GM23338 (cell line): ENCODE measurements around the gene RGS3. TPM values are rescaled to one million over a fixed set of nuclear protein-coding genes. Genes with fewer than 3 reads are reported as not detected.

Experiments used
- ATAC-seq: fragments of 200-7000 bp; cut with Tn5 transposase; 3 replicates; pipeline ENCODE4 v1.9.1; 2020
- DNase-seq: peaks from one replicate; pipeline ENCODE4 v3.0.0-alpha.2; 2015; ENCODE audit warnings: low spot score
- H2AFZ ChIP-seq: fragments of 200-600 bp; sonication (generic); 2 replicates; pipeline ENCODE4 v1.8.0; 2016; ENCODE audit warnings: antibody characterized with exemption, mild to moderate bottlenecking, moderate library complexity
- H3F3A ChIP-seq: fragments of 200-600 bp; sonication (generic); replicated peaks from 2 replicates; pipeline ENCODE4 v1.8.0; 2017; ENCODE audit warnings: antibody characterized with exemption, mixed run types, low read depth
- H3K27ac ChIP-seq: fragments of 200-600 bp; sonication (generic); 2 replicates; pipeline ENCODE4 v1.6.1; 2016; ENCODE audit warnings: low read depth
- H3K27me3 ChIP-seq: fragments of 200-600 bp; sonication (generic); 2 replicates; pipeline ENCODE4 v1.8.0; 2016; ENCODE audit warnings: mild to moderate bottlenecking, mixed run types, moderate library complexity; ENCODE audit not compliant: insufficient read depth
- H3K36me3 ChIP-seq: fragments of 200-600 bp; sonication (generic); 2 replicates; pipeline ENCODE4 v1.8.0; 2016; ENCODE audit warnings: mild to moderate bottlenecking; ENCODE audit not compliant: insufficient read depth
- H3K4me1 ChIP-seq: fragments of 200-600 bp; sonication (generic); 2 replicates; pipeline ENCODE4 v1.8.0; 2016; ENCODE audit warnings: mild to moderate bottlenecking, moderate library complexity; ENCODE audit not compliant: insufficient read depth
- H3K4me2 ChIP-seq: fragments of 200-600 bp; sonication (generic); 2 replicates; pipeline ENCODE4 v1.7.1; 2017; ENCODE audit warnings: mixed run types
- H3K4me3 ChIP-seq: fragments of 200-600 bp; sonication (generic); 2 replicates; pipeline ENCODE4 v1.6.1; 2016; ENCODE audit warnings: mixed run types
- H3K79me2 ChIP-seq: fragments of 200-600 bp; sonication (generic); replicated peaks from 2 replicates; pipeline ENCODE4 v1.8.0; 2017; ENCODE audit warnings: mild to moderate bottlenecking; ENCODE audit not compliant: insufficient read depth
- H3K9me2 ChIP-seq: fragments of 200-600 bp; sonication (generic); 2 replicates; pipeline ENCODE4 v1.8.0; 2017; ENCODE audit not compliant: insufficient read depth
- H4K20me1 ChIP-seq: fragments of 200-600 bp; sonication (generic); replicated peaks from 2 replicates; pipeline ENCODE4 v1.8.0; 2017; ENCODE audit warnings: mild to moderate bottlenecking; ENCODE audit not compliant: insufficient read depth
- H3K27ac Mint-ChIP-seq: 2 replicates; pipeline ENCODE4 v1.8.0; 2020; ENCODE audit warnings: inconsistent platforms, mild to moderate bottlenecking, moderate library complexity, mixed read lengths
- H3K27me3 Mint-ChIP-seq: 3 replicates; pipeline ENCODE4 v1.8.0; 2022; ENCODE audit warnings: low read depth, mild to moderate bottlenecking, moderate library complexity, mixed read lengths, inconsistent platforms; ENCODE audit not compliant: insufficient read depth, poor library complexity
- H3K36me3 Mint-ChIP-seq: 3 replicates; pipeline ENCODE4 v1.8.0; 2021; ENCODE audit warnings: low read depth, mild to moderate bottlenecking, inconsistent platforms, moderate library complexity, mixed read lengths
- H3K4me1 Mint-ChIP-seq: 3 replicates; pipeline ENCODE4 v1.8.0; 2020; ENCODE audit warnings: mild to moderate bottlenecking, inconsistent platforms, mixed read lengths
- H3K4me3 Mint-ChIP-seq: 3 replicates; pipeline ENCODE4 v1.8.0; 2021; ENCODE audit warnings: moderate library complexity, mild to moderate bottlenecking, inconsistent platforms, mixed read lengths
- H3K9me3 Mint-ChIP-seq: 3 replicates; pipeline ENCODE4 v1.8.0; 2020; ENCODE audit warnings: moderate library complexity, mild to moderate bottlenecking, inconsistent platforms, mixed read lengths
- CREB1 ChIP-seq: fragments of 250-450 bp; sonication (Bioruptor Pico); IDR thresholded peaks from 2 replicates; pipeline ENCODE4 v1.5.0; 2020; ENCODE audit warnings: low read depth, mild to moderate bottlenecking, moderate library complexity
- EZH2 ChIP-seq: fragments of 200-600 bp; sonication (generic); IDR thresholded peaks from one replicate; pipeline ENCODE4 v1.8.0; 2017; ENCODE audit warnings: antibody characterized with exemption, mild to moderate bottlenecking, low read depth; ENCODE audit not compliant: unreplicated experiment
- EZH2phosphoT487 ChIP-seq: fragments of 200-600 bp; sonication (generic); IDR thresholded peaks from one replicate; pipeline ENCODE4 v1.8.1; 2018; ENCODE audit warnings: antibody characterized with exemption; ENCODE audit not compliant: unreplicated experiment
- JUNB ChIP-seq: IDR thresholded peaks from one replicate; pipeline ENCODE4 v1.6.1; 2016; ENCODE audit warnings: antibody characterized with exemption; ENCODE audit not compliant: unreplicated experiment
- NANOG ChIP-seq: IDR thresholded peaks from 2 replicates; pipeline ENCODE4 v1.6.1; 2016; ENCODE audit warnings: antibody characterized with exemption, borderline replicate concordance
- POLR2AphosphoS5 ChIP-seq: IDR thresholded peaks from 2 replicates; pipeline ENCODE4 v1.6.1; 2016; ENCODE audit warnings: antibody characterized with exemption, low read depth
- STAT1 ChIP-seq: IDR thresholded peaks from one replicate; pipeline ENCODE4 v1.6.1; 2016; ENCODE audit warnings: antibody characterized with exemption; ENCODE audit not compliant: unreplicated experiment
- ZNF114 ChIP-seq: fragments of 250-450 bp; sonication (Bioruptor Pico); IDR thresholded peaks from 2 replicates; pipeline ENCODE4 v1.5.0; 2020; ENCODE audit warnings: mild to moderate bottlenecking, moderate library complexity
- polyA plus RNA-seq: library from polyadenylated mRNA; unstranded; fragments of >200 nt; fragmentation: Nextera tagmentation; extraction: Ambion mirVana; gene quantifications from 2 replicates; pipeline ENCODE4 v1.2.1, GENCODE V29; 2016
- total RNA-seq: library from RNA; depleted of rRNA; stranded (reverse); fragments of >200 nt; shearing (Covaris generic); gene quantifications from 2 replicates; pipeline ENCODE4 v1.2.3, GENCODE V29; 2014
- TF ChIP-seq, protein P1 (sequence below): fragments of 250-450 bp; sonication (Bioruptor Pico); IDR thresholded peaks from 2 replicates; pipeline ENCODE4 v1.5.0; 2020; ENCODE audit warnings: mild to moderate bottlenecking, moderate library complexity
- TF ChIP-seq, protein P2 (sequence below), 2 experiments: fragments of 200-600 bp in 1 of 2; sonication (generic) in 1 of 2; conservative IDR thresholded peaks; 2 replicates each; pipeline versions ENCODE4 v1.5.1 to v1.6.1; 2016 to 2017; ENCODE audit warnings: antibody characterized with exemption in 2 of 2, low read depth in 2 of 2, mild to moderate bottlenecking in 2 of 2, moderate library complexity in 1 of 2

RGS3 gene
- total and polyA plus RNA-seq, 2 experiments from 2014 or later, result 14.2 to 24.3 TPM

- TF ChIP-seq NANOG (no peak), JUNB (no peak), EZH2 (no peak), CREB1 (no peak), POLR2AphosphoS5 (no peak), EZH2phosphoT487 (no peak), STAT1 (no peak), ZNF114 (CRISPR knock-in tag) (no peak)
- TF ChIP-seq, protein P1, sequence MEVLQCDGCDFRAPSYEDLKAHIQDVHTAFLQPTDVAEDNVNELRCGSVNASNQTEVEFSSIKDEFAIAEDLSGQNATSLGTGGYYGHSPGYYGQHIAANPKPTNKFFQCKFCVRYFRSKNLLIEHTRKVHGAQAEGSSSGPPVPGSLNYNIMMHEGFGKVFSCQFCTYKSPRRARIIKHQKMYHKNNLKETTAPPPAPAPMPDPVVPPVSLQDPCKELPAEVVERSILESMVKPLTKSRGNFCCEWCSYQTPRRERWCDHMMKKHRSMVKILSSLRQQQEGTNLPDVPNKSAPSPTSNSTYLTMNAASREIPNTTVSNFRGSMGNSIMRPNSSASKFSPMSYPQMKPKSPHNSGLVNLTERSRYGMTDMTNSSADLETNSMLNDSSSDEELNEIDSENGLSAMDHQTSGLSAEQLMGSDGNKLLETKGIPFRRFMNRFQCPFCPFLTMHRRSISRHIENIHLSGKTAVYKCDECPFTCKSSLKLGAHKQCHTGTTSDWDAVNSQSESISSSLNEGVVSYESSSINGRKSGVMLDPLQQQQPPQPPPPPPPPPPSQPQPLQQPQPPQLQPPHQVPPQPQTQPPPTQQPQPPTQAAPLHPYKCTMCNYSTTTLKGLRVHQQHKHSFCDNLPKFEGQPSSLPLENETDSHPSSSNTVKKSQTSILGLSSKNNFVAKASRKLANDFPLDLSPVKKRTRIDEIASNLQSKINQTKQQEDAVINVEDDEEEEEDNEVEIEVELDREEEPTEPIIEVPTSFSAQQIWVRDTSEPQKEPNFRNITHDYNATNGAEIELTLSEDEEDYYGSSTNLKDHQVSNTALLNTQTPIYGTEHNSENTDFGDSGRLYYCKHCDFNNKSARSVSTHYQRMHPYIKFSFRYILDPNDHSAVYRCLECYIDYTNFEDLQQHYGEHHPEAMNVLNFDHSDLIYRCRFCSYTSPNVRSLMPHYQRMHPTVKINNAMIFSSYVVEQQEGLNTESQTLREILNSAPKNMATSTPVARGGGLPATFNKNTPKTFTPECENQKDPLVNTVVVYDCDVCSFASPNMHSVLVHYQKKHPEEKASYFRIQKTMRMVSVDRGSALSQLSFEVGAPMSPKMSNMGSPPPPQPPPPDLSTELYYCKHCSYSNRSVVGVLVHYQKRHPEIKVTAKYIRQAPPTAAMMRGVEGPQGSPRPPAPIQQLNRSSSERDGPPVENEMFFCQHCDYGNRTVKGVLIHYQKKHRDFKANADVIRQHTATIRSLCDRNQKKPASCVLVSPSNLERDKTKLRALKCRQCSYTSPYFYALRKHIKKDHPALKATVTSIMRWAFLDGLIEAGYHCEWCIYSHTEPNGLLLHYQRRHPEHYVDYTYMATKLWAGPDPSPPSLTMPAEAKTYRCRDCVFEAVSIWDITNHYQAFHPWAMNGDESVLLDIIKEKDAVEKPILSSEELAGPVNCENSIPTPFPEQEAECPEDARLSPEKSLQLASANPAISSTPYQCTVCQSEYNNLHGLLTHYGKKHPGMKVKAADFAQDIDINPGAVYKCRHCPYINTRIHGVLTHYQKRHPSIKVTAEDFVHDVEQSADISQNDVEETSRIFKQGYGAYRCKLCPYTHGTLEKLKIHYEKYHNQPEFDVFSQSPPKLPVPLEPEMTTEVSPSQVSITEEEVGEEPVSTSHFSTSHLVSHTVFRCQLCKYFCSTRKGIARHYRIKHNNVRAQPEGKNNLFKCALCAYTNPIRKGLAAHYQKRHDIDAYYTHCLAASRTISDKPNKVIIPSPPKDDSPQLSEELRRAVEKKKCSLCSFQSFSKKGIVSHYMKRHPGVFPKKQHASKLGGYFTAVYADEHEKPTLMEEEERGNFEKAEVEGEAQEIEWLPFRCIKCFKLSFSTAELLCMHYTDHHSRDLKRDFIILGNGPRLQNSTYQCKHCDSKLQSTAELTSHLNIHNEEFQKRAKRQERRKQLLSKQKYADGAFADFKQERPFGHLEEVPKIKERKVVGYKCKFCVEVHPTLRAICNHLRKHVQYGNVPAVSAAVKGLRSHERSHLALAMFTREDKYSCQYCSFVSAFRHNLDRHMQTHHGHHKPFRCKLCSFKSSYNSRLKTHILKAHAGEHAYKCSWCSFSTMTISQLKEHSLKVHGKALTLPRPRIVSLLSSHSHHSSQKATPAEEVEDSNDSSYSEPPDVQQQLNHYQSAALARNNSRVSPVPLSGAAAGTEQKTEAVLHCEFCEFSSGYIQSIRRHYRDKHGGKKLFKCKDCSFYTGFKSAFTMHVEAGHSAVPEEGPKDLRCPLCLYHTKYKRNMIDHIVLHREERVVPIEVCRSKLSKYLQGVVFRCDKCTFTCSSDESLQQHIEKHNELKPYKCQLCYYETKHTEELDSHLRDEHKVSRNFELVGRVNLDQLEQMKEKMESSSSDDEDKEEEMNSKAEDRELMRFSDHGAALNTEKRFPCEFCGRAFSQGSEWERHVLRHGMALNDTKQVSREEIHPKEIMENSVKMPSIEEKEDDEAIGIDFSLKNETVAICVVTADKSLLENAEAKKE, result no peak
- TF ChIP-seq, protein P2, sequence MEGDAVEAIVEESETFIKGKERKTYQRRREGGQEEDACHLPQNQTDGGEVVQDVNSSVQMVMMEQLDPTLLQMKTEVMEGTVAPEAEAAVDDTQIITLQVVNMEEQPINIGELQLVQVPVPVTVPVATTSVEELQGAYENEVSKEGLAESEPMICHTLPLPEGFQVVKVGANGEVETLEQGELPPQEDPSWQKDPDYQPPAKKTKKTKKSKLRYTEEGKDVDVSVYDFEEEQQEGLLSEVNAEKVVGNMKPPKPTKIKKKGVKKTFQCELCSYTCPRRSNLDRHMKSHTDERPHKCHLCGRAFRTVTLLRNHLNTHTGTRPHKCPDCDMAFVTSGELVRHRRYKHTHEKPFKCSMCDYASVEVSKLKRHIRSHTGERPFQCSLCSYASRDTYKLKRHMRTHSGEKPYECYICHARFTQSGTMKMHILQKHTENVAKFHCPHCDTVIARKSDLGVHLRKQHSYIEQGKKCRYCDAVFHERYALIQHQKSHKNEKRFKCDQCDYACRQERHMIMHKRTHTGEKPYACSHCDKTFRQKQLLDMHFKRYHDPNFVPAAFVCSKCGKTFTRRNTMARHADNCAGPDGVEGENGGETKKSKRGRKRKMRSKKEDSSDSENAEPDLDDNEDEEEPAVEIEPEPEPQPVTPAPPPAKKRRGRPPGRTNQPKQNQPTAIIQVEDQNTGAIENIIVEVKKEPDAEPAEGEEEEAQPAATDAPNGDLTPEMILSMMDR (conservative IDR thresholded peaks at IDR 0.05; ENCODE audit: low read depth in 2 of 2), result no peak
- no peaks in the 10 kb centered on the region for H3K79me2 ChIP-seq
- no peaks in the 10 kb centered on the region for H3K9me3 Mint-ChIP-seq
- no peaks in the 10 kb centered on the region for H3K9me2 ChIP-seq
- no peak overlapping the region for H2AFZ ChIP-seq
- no peaks in the 10 kb centered on the region for H3F3A ChIP-seq
- H3K27ac ChIP-seq, result no peak overlapping the region
- peaks cover 2% of the 10 kb centered on the region for H3K27me3 Mint-ChIP-seq
- H3K4me2 ChIP-seq, result no peak overlapping the region
- H3K27ac Mint-ChIP-seq, result peak overlapping the region; percentile 32; the same call in 1 of the 2 replicates
- H3K4me3 Mint-ChIP-seq, result no peak overlapping the region
- H3K4me3 ChIP-seq, result no peak overlapping the region
- peaks cover 15% of the 10 kb centered on the region for H3K4me1 Mint-ChIP-seq
- H4K20me1 ChIP-seq, result no peaks in the 10 kb centered on the region
- H3K36me3 ChIP-seq, result no peaks in the 10 kb centered on the region
- no peak for DNase-seq
- no peaks in the 10 kb centered on the region for H3K4me1 ChIP-seq
- no peak for ATAC-seq
- peaks cover 8% of the 10 kb centered on the region for H3K36me3 Mint-ChIP-seq
- H3K27me3 ChIP-seq, result no peaks in the 10 kb centered on the region
Observed at GRCh38 chr9:113542006-113542405, 78.5 kb downstream of the RGS3 start.
